Activated T-helper 17 cell treated with anti-CD3 and anti-CD28 coated beads, Interleukin-2, amount 50 U/mL, for 72 hours (primary cell): ENCODE data around the gene ATXN3. TPM values are rescaled to one million over a fixed set of nuclear protein-coding genes. Genes with fewer than 3 reads are reported as not detected.

Experiments used
- ATAC-seq: fragments of 150-1000 bp; cut with Tn5 transposase; replicated peaks from 2 replicates; pipeline ENCODE4 v1.10.0; 2021; ENCODE audit warnings: mild to moderate bottlenecking, moderate library complexity
- H3K27ac Mint-ChIP-seq: one replicate; pipeline ENCODE4 v1.8.0; 2022; ENCODE audit warnings: mixed read lengths
- H3K27me3 Mint-ChIP-seq: one replicate; pipeline ENCODE4 v1.8.0; 2022; ENCODE audit warnings: mixed read lengths
- H3K36me3 Mint-ChIP-seq: one replicate; pipeline ENCODE4 v1.8.0; 2022; ENCODE audit warnings: low read depth, mild to moderate bottlenecking, mixed read lengths
- H3K4me1 Mint-ChIP-seq: one replicate; pipeline ENCODE4 v1.8.0; 2022; ENCODE audit warnings: mixed read lengths
- H3K4me3 Mint-ChIP-seq: one replicate; pipeline ENCODE4 v1.8.0; 2022; ENCODE audit warnings: mild to moderate bottlenecking, mixed read lengths
- H3K9me3 Mint-ChIP-seq: one replicate; pipeline ENCODE4 v1.8.0; 2022; ENCODE audit warnings: mixed read lengths
- total RNA-seq, 2 donors: library from RNA; stranded (reverse); gene quantifications; one replicate each; pipeline ENCODE4 v1.2.3, GENCODE V29; 2022

Gene ATXN3
- total RNA-seq, 2 donors from 2014 or later: 21.8 to 31.7 TPM

DNA sequence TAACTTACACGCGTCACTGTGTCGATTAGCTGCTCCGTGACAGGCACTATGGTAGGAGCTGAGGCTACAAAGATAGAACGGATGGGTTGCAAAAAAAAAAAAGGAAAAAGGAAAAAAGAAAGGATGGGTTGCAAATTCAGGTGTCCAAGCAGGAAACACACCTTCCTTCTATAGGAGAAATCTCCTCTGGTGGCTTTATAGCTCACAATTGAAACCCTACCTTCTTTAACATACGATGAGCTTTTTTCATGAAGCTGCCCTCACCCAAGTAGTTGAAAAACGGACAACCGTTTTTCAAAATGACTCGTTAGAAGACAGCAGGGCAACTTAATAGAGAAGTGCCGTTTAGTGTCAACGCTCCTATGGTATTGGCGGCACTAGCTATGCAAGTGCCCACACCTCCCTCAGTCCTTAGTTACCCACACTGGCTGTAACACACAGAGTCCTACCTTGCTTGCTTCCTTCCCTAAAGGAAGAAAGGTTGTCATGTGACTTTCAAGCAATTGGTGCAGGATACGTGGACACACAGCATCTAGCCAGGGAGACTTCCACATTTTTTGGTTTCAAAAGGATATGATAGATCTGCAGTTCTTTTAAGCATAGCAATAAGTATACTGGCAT lies 65.8 kb downstream of the ATXN3 start:
- peak overlapping the region; percentile 98 for H3K27ac Mint-ChIP-seq
- ATAC-seq: peak; percentile 37
- H3K36me3 Mint-ChIP-seq: peaks cover 35% of the 10 kb centered on the region
- H3K27me3 Mint-ChIP-seq: no peaks in the 10 kb centered on the region
- no peak overlapping the region for H3K4me3 Mint-ChIP-seq
- H3K9me3 Mint-ChIP-seq: no peaks in the 10 kb centered on the region
- peaks cover 15% of the 10 kb centered on the region for H3K4me1 Mint-ChIP-seq

DNA sequence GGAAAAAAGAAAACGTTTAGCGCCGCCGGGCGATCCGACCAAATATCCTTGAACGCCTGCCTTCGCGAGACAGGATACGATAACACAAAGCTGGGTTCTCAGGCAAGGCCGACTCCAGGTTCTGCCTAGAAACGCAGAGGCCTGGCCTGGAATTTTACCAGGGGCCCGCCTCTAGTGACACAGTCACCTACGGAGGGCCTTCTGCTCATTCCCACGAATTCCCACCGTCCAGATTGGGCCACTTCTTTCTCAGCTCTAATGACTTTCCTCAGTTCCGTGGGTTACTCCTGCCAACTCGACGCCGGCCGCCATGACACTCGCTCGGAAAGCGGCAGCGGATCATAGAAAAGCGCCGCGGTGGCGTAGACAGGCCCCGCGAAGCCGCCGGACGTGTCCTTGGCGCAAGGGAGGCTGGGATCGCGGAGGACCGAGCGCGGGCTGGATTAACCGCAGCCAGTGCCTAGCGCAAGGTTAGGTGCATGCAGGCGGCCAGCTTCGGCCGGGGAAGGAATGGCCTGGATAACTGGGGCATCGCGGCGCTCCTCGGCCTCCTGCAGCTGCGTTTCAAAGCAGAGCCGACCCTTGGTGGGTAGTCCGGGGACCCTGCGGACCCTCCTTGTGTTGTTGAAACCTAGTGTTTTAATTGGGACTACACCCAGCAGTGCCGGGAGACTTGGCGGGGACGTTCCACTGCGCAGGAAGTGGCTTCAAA lies 66.5 kb downstream of the ATXN3 start, which contains the start of gene TRIP11:
Gene TRIP11, minus strand, starts transcription at position 341 of the 712 bp plus-strand sequence. CDS start 374 bp downstream, outside the sequence.
- Mint-ChIP-seq H3K27ac (peak within 1 kb of the TSS; percentile 98), H3K4me3 (no peak within 1 kb of the TSS), H3K4me1 (peaks cover 15% of the 10 kb centered on the region), H3K27me3 (no peaks in the 10 kb centered on the region), H3K36me3 (peaks cover 35% of the 10 kb centered on the region), H3K9me3 (no peaks in the 10 kb centered on the region)
- ATAC-seq: peak; percentile 96

DNA sequence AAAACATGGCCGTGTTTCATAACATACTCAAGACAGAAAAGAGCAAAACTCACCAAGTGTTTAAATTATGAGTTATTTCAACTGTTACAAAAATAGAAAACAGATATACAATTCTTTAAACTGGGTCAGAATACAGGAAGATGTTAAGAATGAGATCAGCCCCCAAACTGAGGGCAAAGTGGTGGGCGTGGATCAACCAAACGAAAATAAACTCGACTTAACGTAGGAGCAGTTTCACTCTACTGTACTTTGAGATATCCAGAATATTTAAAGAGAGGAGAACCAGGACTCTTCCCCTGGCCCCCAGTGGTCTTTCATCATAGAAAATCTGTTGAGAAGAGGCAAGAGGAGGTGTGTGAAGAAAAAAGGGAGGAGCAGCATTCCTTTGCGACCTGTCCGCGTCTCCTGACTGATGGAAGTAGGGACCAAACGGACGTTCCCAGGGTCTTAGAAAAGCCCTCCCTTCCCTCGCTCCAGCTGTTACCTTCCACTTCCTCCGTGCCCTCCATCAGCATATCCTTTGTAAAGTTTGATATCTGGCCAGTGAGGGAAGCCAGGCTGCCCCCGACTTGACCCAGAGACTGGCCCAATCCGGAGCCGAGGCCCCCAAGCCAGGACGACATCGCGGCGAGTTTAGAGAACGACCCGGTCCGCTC lies 67.2 kb downstream of the ATXN3 start:
- Mint-ChIP-seq H3K9me3 (no peaks in the 10 kb centered on the region), H3K27me3 (no peaks in the 10 kb centered on the region), H3K27ac (peak overlapping the region; percentile 98), H3K36me3 (peaks cover 35% of the 10 kb centered on the region), H3K4me1 (peaks cover 15% of the 10 kb centered on the region), H3K4me3 (no peak overlapping the region)
- ATAC-seq: peak; percentile 11

DNA sequence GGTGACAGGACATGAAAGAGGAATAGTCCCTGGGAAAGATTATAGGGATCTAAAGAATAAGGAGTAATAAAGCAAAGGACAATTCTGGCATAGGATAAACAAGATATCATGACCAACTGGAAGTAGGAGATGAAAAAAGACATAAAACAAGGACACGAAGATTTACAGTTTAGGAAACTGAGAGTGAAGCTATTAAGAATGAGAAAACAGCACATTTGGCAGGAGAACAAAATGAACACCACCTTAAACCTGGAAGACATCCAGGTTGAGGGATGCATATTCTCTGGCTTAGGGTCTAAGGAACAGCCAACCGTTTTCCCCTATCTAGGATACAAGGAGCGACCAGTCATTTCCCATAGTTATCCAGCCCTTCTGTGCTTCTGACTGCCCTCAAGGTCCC lies 68.4 kb downstream of the ATXN3 start:
- H3K9me3 Mint-ChIP-seq: no peaks in the 10 kb centered on the region
- peak overlapping the region; percentile 98 for H3K27ac Mint-ChIP-seq
- H3K4me3 Mint-ChIP-seq: no peak overlapping the region
- ATAC-seq: no peak
- peaks cover 45% of the 10 kb centered on the region for H3K36me3 Mint-ChIP-seq
- peaks cover 22% of the 10 kb centered on the region for H3K4me1 Mint-ChIP-seq
- H3K27me3 Mint-ChIP-seq: no peaks in the 10 kb centered on the region

DNA sequence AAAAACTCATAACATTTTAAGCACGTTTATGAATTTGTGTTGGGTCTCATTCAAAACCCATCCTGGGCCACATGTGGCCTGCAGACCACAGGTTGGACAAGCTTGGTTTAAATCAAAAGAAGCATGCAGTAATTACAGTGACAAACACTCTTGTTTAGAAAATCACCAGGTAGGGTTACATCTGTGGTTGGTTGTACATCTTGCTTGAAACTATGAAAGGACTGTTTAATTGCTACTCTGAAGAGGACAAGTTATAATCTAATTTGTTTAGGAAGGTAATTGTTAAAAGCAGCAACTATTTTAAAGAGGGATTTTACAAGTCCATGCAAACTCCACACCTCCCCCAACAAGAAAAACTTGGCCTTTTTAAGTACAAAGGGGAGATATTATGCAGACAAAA lies 70.5 kb downstream of the ATXN3 start:
- Mint-ChIP-seq H3K4me3 (no peak overlapping the region), H3K27me3 (no peaks in the 10 kb centered on the region), H3K9me3 (no peaks in the 10 kb centered on the region), H3K4me1 (peaks cover 22% of the 10 kb centered on the region), H3K27ac (no peak overlapping the region), H3K36me3 (peaks cover 64% of the 10 kb centered on the region)
- no peak for ATAC-seq

DNA sequence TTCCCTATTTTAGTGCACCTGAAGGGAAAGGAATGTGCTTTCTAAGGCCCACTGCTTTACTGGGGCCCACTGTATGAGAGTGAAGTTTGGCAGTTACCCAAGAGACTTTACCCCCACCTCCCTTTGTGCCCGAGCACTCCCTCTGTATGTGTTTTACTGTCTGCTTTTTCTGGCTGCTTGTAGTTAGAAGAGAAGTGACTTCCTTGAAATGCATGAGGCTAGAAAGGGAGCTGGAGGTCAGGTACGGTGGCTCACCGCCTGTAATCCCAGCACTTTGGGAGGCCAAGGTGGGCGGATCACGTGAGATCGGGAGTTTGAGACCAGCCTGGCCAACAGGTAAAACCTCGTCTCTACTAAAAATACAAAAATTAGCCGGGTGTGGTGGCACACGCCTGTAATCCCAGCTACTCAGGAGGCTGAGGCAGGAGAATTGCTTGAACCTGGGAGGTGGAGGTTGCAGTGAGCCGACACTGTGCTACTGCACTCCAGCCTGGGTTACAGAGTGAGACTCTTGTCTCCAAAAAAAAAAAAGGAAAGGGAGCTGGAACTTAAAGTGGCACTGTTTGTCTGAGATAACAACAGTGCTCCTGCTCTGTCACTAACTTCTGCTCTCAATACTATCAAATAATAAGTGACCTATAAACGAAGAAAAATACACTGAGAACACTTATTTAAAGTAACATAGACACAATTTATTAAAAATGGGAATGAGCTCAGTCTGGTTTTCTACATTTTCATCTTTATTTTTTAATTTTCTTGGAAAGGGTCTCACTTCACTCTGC lies 72.3 kb downstream of the ATXN3 start:
- Mint-ChIP-seq H3K4me3 (no peak overlapping the region), H3K27me3 (no peaks in the 10 kb centered on the region), H3K4me1 (peaks cover 22% of the 10 kb centered on the region), H3K9me3 (no peaks in the 10 kb centered on the region), H3K27ac (no peak overlapping the region), H3K36me3 (peaks cover 68% of the 10 kb centered on the region)
- no peak for ATAC-seq

DNA sequence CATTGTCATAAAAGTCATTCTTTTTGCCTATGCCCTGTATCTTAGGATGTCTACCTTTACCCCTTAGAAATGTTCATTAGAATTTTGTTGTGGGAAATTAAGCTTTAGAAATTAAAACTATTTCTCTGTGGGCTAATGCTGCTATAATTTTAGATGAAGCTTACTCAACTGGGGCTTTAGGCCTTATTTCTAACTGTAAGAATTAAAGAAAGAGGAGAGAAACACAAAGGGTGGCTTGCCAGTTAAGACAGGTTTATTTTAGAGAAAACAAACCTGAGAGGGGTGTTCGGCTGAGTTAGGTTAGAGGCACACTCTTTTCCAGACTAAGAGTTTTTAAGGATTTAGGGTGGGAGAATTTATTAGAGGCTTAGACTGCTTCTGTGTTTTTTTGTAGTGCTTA lies 72.9 kb downstream of the ATXN3 start:
- no peaks in the 10 kb centered on the region for H3K9me3 Mint-ChIP-seq
- H3K4me3 Mint-ChIP-seq: no peak overlapping the region
- no peak for ATAC-seq
- H3K27ac Mint-ChIP-seq: no peak overlapping the region
- peaks cover 65% of the 10 kb centered on the region for H3K36me3 Mint-ChIP-seq
- H3K27me3 Mint-ChIP-seq: no peaks in the 10 kb centered on the region
- H3K4me1 Mint-ChIP-seq: peaks cover 22% of the 10 kb centered on the region

DNA sequence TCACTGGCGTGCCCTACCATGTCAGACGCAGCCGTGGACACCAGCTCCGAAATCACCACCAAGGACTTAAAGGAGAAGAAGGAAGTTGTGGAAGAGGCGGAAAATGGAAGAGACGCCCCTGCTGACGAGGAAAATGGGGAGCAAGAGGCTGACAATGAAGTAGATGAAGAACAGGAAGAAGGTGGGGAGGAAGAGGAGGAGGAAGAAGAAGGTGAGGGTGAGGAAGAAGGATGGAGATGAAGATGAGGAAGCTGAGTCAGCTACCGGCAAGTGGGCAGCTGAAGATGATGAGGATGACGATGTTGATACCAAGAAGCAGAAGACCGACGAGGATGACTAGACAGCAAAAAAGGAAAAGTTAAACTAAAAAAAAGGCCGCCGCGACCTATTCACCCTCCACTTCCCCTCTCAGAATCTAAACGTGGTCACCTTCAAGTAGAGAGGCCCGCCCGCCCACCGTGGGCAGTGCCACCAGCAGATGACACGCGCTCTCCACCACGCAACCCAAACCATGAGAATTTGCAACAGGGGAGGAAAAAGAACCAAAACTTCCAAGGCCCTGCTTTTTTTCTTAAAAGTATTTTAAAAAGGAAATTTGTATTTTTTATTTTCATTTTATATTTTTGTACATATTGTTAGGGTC lies 79.7 kb downstream of the ATXN3 start:
- Mint-ChIP-seq H3K4me1 (peaks cover 19% of the 10 kb centered on the region), H3K27me3 (no peaks in the 10 kb centered on the region), H3K9me3 (no peaks in the 10 kb centered on the region), H3K4me3 (peak overlapping the region; percentile 33), H3K27ac (peak overlapping the region; percentile 46), H3K36me3 (peaks cover 87% of the 10 kb centered on the region)
- ATAC-seq: no peak

DNA sequence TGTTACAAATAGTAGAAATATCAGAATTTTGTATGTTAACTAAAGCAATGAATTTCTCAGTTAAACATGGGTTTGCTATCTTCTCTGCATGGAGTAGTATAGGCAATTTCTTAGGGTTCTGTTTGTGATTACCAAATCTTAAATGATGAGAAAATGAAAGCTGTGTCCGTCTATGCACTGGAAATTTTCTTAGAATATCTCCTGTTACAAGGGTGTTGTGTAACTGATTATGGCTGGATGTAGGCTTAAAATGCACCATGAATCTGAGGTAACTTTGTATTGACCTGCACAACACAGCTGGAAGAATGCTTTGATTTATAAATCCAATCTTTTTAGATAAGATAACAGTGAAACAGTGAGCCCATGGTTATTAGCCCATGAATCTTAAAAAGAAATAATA lies 84.3 kb downstream of the ATXN3 start:
- Mint-ChIP-seq H3K36me3 (peaks cover 91% of the 10 kb centered on the region), H3K27ac (no peak overlapping the region)

DNA sequence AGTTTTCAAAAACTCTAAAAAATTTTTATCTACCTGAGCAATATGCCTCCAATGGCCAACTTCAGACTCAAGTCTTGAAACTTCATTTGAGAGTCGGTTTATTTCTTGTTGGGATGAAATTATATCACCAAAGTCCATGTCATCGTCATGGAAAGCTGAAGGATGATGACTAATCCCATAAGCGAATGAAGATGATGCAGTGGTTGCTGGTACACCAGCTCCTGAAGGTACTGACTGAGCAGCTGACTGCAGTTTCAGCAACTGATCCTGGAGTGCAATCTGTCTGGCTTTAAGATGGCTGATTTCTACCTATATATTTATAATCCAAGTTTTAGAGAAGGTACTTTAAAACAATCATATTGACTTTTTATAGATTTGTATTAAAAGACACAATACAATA lies 84.9 kb downstream of the ATXN3 start:
- Mint-ChIP-seq H3K27ac (no peak overlapping the region), H3K4me3 (no peak overlapping the region), H3K27me3 (no peaks in the 10 kb centered on the region), H3K9me3 (no peaks in the 10 kb centered on the region), H3K4me1 (peaks cover 9% of the 10 kb centered on the region), H3K36me3 (peaks cover 91% of the 10 kb centered on the region)
- ATAC-seq: peak; percentile 35

More for the DNA sequence above, 84.3 kb downstream of the ATXN3 start:
- Mint-ChIP-seq H3K4me1 (peaks cover 12% of the 10 kb centered on the region), H3K4me3 (no peak overlapping the region), H3K27me3 (no peaks in the 10 kb centered on the region), H3K9me3 (no peaks in the 10 kb centered on the region)
- ATAC-seq: no peak

DNA sequence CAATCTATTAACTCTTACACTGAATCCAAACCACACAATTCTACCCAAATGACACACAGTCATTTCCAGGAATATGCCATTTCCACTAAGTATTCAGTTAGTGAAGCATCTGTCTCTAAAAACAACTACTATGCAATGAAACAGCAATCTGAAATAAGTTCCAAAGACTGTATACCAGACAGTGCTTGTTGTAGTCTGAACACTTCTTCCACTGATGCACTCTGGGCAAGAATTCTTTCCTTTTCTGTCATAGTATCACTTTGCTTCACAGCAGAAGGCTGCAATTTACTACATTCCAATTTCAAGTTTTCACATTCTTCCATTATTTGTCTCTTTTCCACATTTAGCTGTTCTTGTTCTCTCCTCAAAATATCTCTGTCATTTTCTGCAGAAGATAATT lies 92.3 kb downstream of the ATXN3 start:
- H3K36me3 Mint-ChIP-seq: peaks cover 96% of the 10 kb centered on the region
- peak; percentile 46 for ATAC-seq
- H3K9me3 Mint-ChIP-seq: no peaks in the 10 kb centered on the region

DNA sequence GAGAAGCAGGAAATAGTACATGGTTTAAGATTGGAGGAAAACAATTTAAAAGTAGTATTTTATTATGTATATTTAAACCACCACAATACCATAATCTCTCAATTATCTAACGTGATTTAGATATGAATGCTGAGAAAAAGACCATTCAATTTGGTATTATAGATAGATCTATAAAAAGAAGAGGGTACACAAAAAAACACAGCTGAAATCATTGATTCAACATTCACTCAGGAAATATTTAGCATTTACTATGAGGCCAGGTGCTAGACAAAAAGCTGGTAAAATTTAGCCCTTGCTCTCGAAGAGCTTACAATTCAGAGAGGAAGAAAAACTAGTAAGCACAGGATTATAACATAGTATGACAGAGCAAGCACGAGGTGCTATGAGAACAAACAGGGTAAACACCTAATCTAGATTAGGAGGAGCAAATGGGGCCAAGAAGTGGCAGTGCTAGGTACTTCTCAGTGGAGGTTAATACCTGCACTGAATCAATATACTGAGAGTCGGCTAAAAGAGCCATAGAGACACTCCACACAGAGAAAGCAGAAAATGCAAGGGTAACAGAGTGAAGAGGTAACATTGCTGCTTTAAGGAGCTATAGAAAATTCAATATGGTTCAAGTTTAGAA lies 94.1 kb downstream of the ATXN3 start:
- H3K4me3 Mint-ChIP-seq: no peak overlapping the region
- H3K9me3 Mint-ChIP-seq: no peaks in the 10 kb centered on the region
- peaks cover 13% of the 10 kb centered on the region for H3K4me1 Mint-ChIP-seq
- H3K27me3 Mint-ChIP-seq: no peaks in the 10 kb centered on the region
- peak overlapping the region; percentile 0 for H3K27ac Mint-ChIP-seq
- H3K36me3 Mint-ChIP-seq: peaks cover 95% of the 10 kb centered on the region
- no peak for ATAC-seq

More for the DNA sequence above, 92.3 kb downstream of the ATXN3 start:
- H3K27ac Mint-ChIP-seq: peak overlapping the region; percentile 37
- H3K27me3 Mint-ChIP-seq: no peaks in the 10 kb centered on the region
- no peak overlapping the region for H3K4me3 Mint-ChIP-seq
- peaks cover 13% of the 10 kb centered on the region for H3K4me1 Mint-ChIP-seq

DNA sequence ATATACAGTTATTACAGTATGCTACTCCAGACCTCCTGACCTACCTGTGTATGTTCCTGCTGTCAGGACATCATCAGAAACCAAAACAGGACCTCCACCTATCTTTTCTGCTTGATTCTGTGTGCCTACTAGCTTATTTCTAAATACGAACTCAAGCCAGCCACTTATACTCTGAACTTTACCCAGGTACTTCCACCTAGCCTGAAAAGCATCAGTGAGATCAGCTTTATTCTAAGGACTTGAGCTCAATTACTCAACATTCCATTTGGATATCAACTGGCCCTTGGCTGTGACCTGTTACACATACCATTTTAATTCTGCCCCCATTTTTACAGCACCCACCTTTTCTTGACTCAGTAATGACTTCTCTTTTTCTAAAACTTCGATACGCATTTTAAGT lies 95.7 kb downstream of the ATXN3 start:
- Mint-ChIP-seq H3K27ac (no peak overlapping the region), H3K4me1 (peaks cover 16% of the 10 kb centered on the region), H3K36me3 (peaks cover 95% of the 10 kb centered on the region), H3K27me3 (no peaks in the 10 kb centered on the region), H3K4me3 (no peak overlapping the region), H3K9me3 (no peaks in the 10 kb centered on the region)
- ATAC-seq: no peak
